GM19468 (cell line): Measurements from ENCODE around the gene OTUB2.
A peak's percentile ranks its signal among the peaks of the same experiment; 100 is the strongest.
"Not testable (repeated sequence)": the region's sequence is repeated elsewhere in the genome, so short reads cannot be mapped to it uniquely, and the experiment has no call there.

ENCODE experiments used
- ATAC-seq: cut with Tn5 transposase; IDR thresholded peaks from one replicate; pipeline ENCODE4 v1.9.1; 2021; ENCODE audit warnings: mild to moderate bottlenecking, moderate library complexity, moderate number of reproducible peaks; ENCODE audit not compliant: unreplicated experiment; ENCODE audit errors: extremely low read depth

The OTUB2 gene

GRCh38 chr14:94051115-94051514 is 25.0 kb downstream of the OTUB2 start:
- no peak for ATAC-seq

DNA sequence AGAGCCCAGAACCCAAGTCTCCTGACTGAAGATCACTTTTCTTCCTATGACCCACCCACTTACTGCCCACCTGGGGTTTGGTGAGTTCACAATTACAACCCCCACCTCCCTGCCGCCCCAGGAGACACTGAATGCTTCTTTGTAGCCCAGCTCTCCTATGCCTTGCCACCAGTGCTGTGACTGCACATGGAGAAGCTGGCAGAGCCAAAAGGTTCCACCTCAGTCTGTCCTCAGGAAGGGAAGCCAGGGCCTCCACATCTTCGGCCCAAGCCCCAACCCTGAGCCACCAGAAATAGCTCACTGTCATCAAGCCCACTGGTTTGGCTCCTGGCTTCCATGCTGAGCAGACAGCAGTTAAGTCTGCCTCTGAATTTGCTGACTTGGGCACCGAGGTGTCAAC is 25.6 kb downstream of the OTUB2 start:
- ATAC-seq: no peak

GRCh38 chr14:94052199-94052598 is 26.1 kb downstream of the OTUB2 start:
- ATAC-seq: no peak

DNA sequence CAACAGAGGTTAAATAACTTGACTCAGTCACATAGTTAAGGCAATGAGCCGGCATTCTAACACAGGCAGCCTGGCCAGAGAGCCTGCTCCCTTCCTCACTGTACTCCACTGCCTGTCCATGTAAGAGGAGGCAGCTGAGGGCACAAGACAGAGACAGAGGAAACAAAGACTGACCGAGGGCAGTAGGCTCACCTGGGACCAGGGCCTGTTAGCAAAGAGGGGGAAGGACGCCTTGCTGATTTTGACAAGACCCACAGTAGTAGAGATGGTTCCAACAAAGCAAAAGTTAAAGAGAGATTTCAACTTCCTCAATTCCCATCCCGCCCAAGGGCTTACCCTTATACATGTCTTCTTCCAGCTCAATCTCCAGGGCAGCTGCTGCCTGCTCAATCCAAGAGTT is 26.5 kb downstream of the OTUB2 start:
- ATAC-seq: no peak

- ATAC-seq: no peak
These were observed 28.3 kb downstream of the OTUB2 start for GRCh38 chr14:94054401-94054800.

DNA sequence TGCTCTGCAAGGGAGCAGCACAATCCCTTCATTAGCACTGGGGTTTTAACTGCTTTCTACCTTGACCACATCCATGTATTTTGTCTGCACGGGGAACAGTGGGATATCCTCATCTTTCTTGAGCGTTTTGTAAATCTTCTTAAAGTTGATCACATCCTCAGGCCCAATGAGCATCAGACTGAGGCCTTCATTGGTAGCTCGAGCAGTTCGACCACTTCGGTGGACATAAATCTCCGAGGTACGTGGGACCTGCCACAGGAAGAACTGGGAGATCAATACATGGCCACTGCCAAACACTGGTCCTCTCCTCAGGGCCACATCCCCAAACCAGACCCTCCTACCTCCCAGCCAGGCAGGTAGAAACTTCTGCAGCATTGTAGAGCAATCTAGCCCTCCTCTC is 28.8 kb downstream of the OTUB2 start:
- no peak for ATAC-seq

GRCh38 chr14:94056579-94057308 is 30.6 kb downstream of the OTUB2 start:
- peak; percentile 31 for ATAC-seq

DNA sequence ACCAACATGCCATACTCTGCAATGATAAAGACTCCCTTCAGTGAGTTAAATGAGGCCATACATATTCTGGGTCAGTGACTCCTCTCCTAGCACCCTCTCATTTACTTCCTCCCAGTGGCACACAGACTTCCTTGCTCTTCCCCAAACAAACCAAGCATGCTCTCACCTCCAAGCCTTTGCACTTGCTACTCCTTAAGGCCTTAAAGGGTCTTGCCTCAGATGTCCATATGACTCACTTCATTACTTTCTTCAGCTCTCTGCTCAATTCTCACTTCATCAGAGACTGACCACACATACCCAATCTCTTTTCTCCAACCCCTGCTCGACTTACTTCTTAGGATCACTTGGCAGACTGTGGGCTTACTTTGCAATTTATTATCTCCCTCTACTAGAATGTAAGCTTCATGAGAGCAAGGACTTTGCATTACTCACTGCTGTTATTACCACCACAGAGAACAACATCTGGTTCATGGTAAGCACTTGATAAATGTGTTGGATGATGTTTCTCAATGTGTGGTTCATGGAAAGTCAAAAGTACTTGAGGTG is 32.1 kb downstream of the OTUB2 start:
- ATAC-seq: no peak

DNA sequence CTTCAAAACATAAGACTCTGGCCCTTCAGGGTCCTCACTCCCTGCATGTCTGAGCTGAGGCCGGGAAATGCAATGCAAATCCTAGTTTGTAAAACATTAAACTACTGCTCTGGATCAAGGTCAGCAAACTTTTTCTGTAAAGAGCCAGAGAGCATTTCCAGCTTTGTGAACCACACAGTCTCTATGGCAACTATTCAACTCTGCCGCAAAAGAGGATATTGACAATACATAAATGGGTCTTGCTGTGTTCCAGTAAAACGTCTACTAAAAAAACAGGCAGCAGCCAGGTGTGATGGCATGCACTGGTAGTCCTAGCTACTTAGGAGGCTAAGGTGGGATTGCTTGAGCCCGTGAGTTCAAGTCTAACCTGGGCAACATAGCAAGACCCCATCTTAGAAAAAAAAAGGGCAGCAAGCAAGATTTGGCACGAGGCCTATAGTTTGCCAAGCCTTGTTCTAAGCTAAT is 32.6 kb downstream of the OTUB2 start:
- no peak for ATAC-seq

- no peak for ATAC-seq
These were observed 33.9 kb downstream of the OTUB2 start for GRCh38 chr14:94059998-94060397.

DNA sequence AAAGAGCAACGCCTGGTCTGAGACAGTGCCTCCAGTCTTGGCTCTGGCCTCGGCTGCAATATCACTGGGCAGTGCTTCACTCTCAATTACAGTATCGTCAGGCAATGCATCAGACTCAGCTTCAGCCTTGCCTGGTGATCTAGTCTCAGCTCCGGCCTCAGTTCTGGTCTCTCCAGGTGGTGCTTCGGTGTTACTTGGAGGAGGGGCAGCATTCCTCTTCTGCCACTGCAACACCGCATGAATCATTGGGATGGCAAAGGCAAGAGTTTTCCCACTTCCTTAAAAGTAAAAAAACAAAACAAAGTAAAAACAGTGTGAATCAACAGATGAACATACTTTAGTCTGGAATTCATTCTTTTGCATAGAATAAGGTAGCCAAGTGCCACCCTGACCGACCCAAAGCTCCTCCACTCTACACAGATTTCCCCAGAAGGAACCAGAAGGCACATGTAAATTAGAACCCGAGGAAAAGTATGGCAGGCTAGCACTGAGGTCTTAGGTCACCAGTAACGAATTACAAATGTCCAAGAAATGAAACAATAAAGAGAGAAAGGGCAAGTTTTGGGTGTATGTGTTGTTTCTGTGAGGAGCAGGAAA is 36.3 kb downstream of the OTUB2 start:
- no peak for ATAC-seq

DNA sequence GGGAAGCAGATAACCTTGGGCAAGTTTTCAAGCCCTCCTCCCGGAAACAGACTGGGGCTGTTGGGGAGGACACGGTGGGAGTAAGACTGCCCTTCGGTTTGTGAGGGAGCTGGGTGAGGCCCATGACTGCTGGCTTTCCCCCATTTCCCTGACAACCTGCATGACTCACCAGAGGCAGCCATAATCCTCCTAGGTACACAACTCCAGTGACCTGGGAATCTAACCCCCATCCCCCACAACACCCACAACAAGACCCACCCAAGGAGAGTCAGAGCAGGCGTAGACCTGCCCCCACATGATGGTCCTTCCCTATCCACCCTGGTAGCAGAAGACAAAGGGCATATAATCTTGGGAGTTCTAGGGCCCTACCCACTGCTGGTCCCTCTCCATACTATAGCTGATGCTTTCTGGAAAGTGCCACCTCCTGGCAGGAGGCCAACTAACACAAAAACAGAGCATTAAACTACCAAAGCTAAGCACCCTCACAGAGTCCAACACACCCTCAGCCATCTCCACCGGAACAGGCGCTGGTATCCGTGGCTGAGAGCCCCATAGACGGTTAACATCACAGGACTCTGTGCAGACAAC is 40.0 kb downstream of the OTUB2 start:
- ATAC-seq: no peak

GRCh38 chr14:94072076-94072475 is 45.9 kb downstream of the OTUB2 start:
- not testable (repeated sequence) for ATAC-seq

- no peak for ATAC-seq
These were observed 48.4 kb downstream of the OTUB2 start for GRCh38 chr14:94074534-94074933.

DNA sequence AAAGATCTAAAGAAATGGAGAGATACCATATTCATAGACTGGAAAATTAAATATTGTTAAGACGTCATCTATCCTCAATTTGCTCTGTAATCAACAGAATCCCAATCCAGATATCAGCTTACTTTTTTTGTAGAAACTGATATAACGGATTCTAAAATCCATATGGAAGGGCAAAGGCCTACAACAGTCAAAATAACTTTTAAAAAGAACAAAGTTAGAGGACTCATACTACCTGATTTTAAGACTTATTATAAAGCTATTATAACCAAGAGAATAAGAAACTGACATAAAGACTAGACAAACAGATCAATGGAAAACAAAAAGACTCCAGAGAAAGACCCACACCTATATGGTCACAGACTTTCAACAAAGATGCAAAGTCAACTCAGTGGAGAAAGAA is 48.9 kb downstream of the OTUB2 start:
- no peak for ATAC-seq

DNA sequence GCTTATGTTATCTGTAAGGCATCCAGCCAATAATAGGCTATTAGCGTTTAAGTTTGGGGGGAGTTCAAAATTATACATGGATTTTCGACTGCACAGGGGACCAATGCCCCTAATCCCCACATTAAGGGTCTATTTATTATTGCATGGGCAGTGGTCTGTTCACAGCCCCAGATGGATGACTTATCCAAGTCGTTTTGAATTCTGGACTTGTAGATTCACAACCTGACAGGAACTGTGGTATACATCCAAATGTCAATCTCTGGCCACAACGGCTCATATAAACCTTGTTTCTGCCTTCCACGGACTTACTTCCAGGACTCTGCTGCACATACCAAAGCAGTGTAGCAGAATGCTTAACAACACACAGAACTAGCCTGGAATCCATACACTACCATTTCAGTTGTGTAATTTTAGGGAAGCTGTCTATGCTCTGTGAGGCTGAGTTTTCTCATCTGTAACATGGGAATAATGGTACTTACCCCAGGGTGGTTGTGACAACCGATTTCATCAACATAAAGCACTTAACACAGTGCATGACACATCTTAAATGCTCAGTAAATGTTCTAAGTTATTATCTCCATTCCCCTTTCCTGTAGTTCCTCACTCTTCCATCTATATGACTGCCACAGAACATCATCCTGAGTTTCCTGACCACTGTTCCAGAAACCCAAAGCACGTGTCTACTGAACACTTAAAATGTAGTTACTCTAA is 51.1 kb downstream of the OTUB2 start:
- ATAC-seq: no peak

- no peak for ATAC-seq
These were observed 51.7 kb downstream of the OTUB2 start for GRCh38 chr14:94077823-94078222.

DNA sequence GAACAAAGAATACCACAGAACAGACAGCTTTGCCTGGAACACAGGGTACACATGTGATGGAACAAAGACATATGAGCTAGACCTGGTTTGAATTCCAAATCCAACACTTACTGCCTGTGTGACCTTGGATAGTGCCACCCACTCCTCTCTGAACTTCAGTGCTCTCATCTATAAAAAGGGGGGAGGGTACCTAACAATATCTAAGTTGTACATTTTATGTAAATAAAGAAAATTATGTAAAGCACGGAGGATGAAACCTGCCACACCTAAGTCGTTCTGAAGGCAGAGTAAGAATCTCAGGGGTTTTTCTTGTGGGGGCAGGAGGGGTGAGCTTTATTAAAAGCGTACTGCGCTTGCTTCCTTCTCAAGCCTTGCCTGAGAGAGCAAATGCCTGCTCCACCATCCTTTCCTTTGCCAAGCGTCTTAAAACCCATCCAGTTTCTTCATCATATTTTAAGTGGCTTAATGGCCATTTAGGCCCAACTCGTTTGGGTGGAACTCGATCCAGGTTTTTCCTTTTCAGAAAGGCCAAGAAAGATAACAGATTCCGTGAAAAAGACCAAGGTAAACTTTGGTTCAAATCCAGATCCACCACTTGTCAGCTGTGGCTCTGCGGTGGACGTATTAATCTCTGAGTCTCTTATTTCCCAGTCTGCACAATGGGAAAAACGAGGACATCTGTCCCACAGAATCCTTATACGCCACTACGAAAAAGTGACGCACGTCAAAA is 53.9 kb downstream of the OTUB2 start:
- ATAC-seq: no peak

GRCh38 chr14:94080621-94081385 is 54.7 kb downstream of the OTUB2 start, which contains the start of the genes DDX24 and IFI27L1:
TSS of gene DDX24 (minus strand) at chr14:94081202. CDS start at chr14:94079742, 1,460 bp downstream.
TSS of gene IFI27L1 (plus strand) at chr14:94081310. CDS start at chr14:94096938, 15,628 bp downstream.
- ATAC-seq: peak; percentile 99
